ENCODE data around the gene STYK1. TPM values are rescaled to one million over a fixed set of nuclear protein-coding genes. Genes with fewer than 3 reads are reported as not detected.

Gene STYK1
- total and polyA plus RNA-seq, 10 of the 15 experiments (the other 5 are each of a cell fraction or from before 2014, with no cell fraction given) = 0.62 to 1.2 (median 0.82) TPM; not detected in 1

GRCh38 chr12:10635306-10635705 lies 38.5 kb downstream of the STYK1 start:
- WGBS (ENCODE audit: insufficient coverage, insufficient replicate concordance, low lambda C conversion rate, missing lambda C conversion rate) = 23% methylated on average over 2 of the region's 2 CpGs
- FAIRE-seq = no peak
- H3K27ac ChIP-seq (ENCODE audit: control insufficient read depth, insufficient read depth) = no peak overlapping the region
- no peak overlapping the region for H2AFZ ChIP-seq (ENCODE audit: control insufficient read depth, low read depth, low read length)
- intact Hi-C loops (cut with micrococcal nuclease; ENCODE audit: unreplicated experiment) = no loop called here
- no peaks in the 10 kb centered on the region for H4K20me1 ChIP-seq (ENCODE audit: control insufficient read depth, insufficient read depth)
- no peak for ATAC-seq
- no peaks in the 10 kb centered on the region for H3K4me1 ChIP-seq (ENCODE audit: control insufficient read depth, insufficient read depth, low read length)
- H3K9me3 ChIP-seq (replicated peaks; ENCODE audit: control insufficient read depth, insufficient read depth, low read length) = no peaks in the 10 kb centered on the region
- no peak overlapping the region for H3K4me3 ChIP-seq
- ChIA-PET CTCF (interaction anchor here (1.7 kb wide), 1 partner anchor 305 kb away, joined by 3 read pairs; no protein-coding TSS in a partner anchor), POLR2A (no interaction called here), SMC1A (ENCODE audit: uncharacterized antibody, unreplicated experiment) (no interaction called here), RAD21 (ENCODE audit: unreplicated experiment) (no interaction called here)
- no peak for DNase-seq (ENCODE audit: low read depth, low spot score)
- no peak overlapping the region for H3K9ac ChIP-seq (ENCODE audit: control insufficient read depth, insufficient read depth, low read length)
- no peak overlapping the region for H3K4me2 ChIP-seq (ENCODE audit: control insufficient read depth, insufficient read depth)
- in situ Hi-C loops (cut with MboI) = loop anchor here (25.0 kb wide), 1 partner anchor 98 kb away; no protein-coding TSS in a partner anchor
- TF ChIP-seq EGR1 (IDR thresholded peaks at IDR 0.05; ENCODE audit: borderline replicate concordance in 1 of 2, low read depth in 2 of 2, low read length in 2 of 2) (no peak), CBX3 (IDR thresholded peaks at IDR 0.05; ENCODE audit: borderline replicate concordance, low read depth) (no peak), ZBTB11 (CRISPR knock-in tag; IDR thresholded peaks at IDR 0.05) (no peak)
- no peaks in the 10 kb centered on the region for H3K79me2 ChIP-seq (ENCODE audit: control insufficient read depth, insufficient read depth, low read length)
- peaks cover 0 to 2% of the 10 kb centered on the region in 2 experiments; a peak in 1 of 4 replicates for H3K27me3 ChIP-seq (replicated peaks in 1 of 2; ENCODE audit: control insufficient read depth in 2 of 2, insufficient read depth in 2 of 2, low read length in 1 of 2)
- no peaks in the 10 kb centered on the region for H3K36me3 ChIP-seq (ENCODE audit: control insufficient read depth in 2 of 2, insufficient read depth in 2 of 2, low read length in 1 of 2)
- no TSS peak for BruUV-seq (replicated peaks)

- Histone ChIP-seq H4K20me1 (ENCODE audit: control insufficient read depth, insufficient read depth) (no peaks in the 10 kb centered on the region), H3K4me2 (ENCODE audit: control insufficient read depth, insufficient read depth) (no peak overlapping the region), H3K36me3 (ENCODE audit: control insufficient read depth in 2 of 2, insufficient read depth in 2 of 2, low read length in 1 of 2) (no peaks in the 10 kb centered on the region), H3K79me2 (ENCODE audit: control insufficient read depth, insufficient read depth, low read length) (no peaks in the 10 kb centered on the region), H2AFZ (ENCODE audit: control insufficient read depth, low read depth, low read length) (no peak overlapping the region), H3K4me3 (no peak overlapping the region), H3K4me1 (ENCODE audit: control insufficient read depth, insufficient read depth, low read length) (no peaks in the 10 kb centered on the region), H3K9me3 (replicated peaks; ENCODE audit: control insufficient read depth, insufficient read depth, low read length) (no peaks in the 10 kb centered on the region), H3K9ac (ENCODE audit: control insufficient read depth, insufficient read depth, low read length) (no peak overlapping the region), H3K27me3 (replicated peaks in 1 of 2; ENCODE audit: control insufficient read depth in 2 of 2, insufficient read depth in 2 of 2, low read length in 1 of 2) (peaks cover 0 to 2% of the 10 kb centered on the region in 2 experiments; a peak in 1 of 4 replicates), H3K27ac (ENCODE audit: control insufficient read depth, insufficient read depth) (no peak overlapping the region)
- FAIRE-seq (no peak), ATAC-seq (no peak), DNase-seq (ENCODE audit: low read depth, low spot score) (no peak)
- BruUV-seq (replicated peaks) = no TSS peak
- RAD21 ChIA-PET (ENCODE audit: unreplicated experiment) = no interaction called here
- 28% methylated on average over 5 of the region's 5 CpGs for WGBS (ENCODE audit: insufficient coverage, insufficient replicate concordance, low lambda C conversion rate, missing lambda C conversion rate)
- CTCF ChIA-PET = no interaction called here
- POLR2A ChIA-PET = interaction anchor here (0.6 kb wide), 1 partner anchor 23 kb away, joined by 4 read pairs; no protein-coding TSS in a partner anchor
- intact Hi-C loops (cut with micrococcal nuclease; ENCODE audit: unreplicated experiment) (no loop called here), in situ Hi-C loops (cut with MboI) (loop anchor here (25.0 kb wide), 1 partner anchor 97 kb away; no protein-coding TSS in a partner anchor)
- SMC1A ChIA-PET (ENCODE audit: uncharacterized antibody, unreplicated experiment) = no interaction called here
- TF ChIP-seq, protein P1, sequence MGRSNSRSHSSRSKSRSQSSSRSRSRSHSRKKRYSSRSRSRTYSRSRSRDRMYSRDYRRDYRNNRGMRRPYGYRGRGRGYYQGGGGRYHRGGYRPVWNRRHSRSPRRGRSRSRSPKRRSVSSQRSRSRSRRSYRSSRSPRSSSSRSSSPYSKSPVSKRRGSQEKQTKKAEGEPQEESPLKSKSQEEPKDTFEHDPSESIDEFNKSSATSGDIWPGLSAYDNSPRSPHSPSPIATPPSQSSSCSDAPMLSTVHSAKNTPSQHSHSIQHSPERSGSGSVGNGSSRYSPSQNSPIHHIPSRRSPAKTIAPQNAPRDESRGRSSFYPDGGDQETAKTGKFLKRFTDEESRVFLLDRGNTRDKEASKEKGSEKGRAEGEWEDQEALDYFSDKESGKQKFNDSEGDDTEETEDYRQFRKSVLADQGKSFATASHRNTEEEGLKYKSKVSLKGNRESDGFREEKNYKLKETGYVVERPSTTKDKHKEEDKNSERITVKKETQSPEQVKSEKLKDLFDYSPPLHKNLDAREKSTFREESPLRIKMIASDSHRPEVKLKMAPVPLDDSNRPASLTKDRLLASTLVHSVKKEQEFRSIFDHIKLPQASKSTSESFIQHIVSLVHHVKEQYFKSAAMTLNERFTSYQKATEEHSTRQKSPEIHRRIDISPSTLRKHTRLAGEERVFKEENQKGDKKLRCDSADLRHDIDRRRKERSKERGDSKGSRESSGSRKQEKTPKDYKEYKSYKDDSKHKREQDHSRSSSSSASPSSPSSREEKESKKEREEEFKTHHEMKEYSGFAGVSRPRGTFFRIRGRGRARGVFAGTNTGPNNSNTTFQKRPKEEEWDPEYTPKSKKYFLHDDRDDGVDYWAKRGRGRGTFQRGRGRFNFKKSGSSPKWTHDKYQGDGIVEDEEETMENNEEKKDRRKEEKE (IDR thresholded peaks at IDR 0.05) = no peak
- no peak for TF ChIP-seq ZBTB11 (CRISPR knock-in tag; IDR thresholded peaks at IDR 0.05)
- no peak for TF ChIP-seq PML (IDR thresholded peaks at IDR 0.05; ENCODE audit: low read length)
- TF ChIP-seq SPI1 (IDR thresholded peaks at IDR 0.05; ENCODE audit: borderline replicate concordance, insufficient read depth, low read depth, low read length) = no peak
Observed at GRCh38 chr12:10634427-10634826, 39.4 kb downstream of the STYK1 start.

Data from GM12878 (cell line).